AG08395 (cell line): ENCODE data around the gene KLHL26.

ENCODE experiments used
- DNase-seq: peaks from one replicate; pipeline ENCODE4 v3.0.0; 2012; ENCODE audit warnings: mixed read lengths, low spot score

The KLHL26 gene

GRCh38 chr19:18647371-18647767 lies 10.5 kb downstream of the KLHL26 start:
- no peak for DNase-seq

- DNase-seq = no peak
These were observed 11.0 kb downstream of the KLHL26 start for GRCh38 chr19:18647807-18648206.

GRCh38 chr19:18648973-18649315 lies 12.1 kb downstream of the KLHL26 start:
- peak; percentile 41 for DNase-seq

GRCh38 chr19:18649371-18650020 lies 12.7 kb downstream of the KLHL26 start:
- DNase-seq = peak; percentile 34

GRCh38 chr19:18650021-18650390 lies 13.2 kb downstream of the KLHL26 start:
- DNase-seq = peak; percentile 46

- peak; percentile 77 for DNase-seq
These were observed 13.7 kb downstream of the KLHL26 start for GRCh38 chr19:18650468-18651041.

- no peak for DNase-seq
These were observed 14.5 kb downstream of the KLHL26 start for GRCh38 chr19:18651300-18651699.

GRCh38 chr19:18651733-18652132 lies 14.9 kb downstream of the KLHL26 start:
- no peak for DNase-seq

- DNase-seq = no peak
These were observed 17.0 kb downstream of the KLHL26 start for GRCh38 chr19:18653853-18654252.

GRCh38 chr19:18654469-18654868 lies 17.6 kb downstream of the KLHL26 start:
- DNase-seq = no peak

- no peak for DNase-seq
These were observed 18.5 kb downstream of the KLHL26 start for GRCh38 chr19:18655173-18655844.

GRCh38 chr19:18656337-18657086 lies 19.7 kb downstream of the KLHL26 start:
- DNase-seq = no peak

GRCh38 chr19:18657590-18658365 lies 20.9 kb downstream of the KLHL26 start:
- DNase-seq = peak; percentile 28

GRCh38 chr19:18658366-18658855 lies 21.6 kb downstream of the KLHL26 start:
- no peak for DNase-seq

GRCh38 chr19:18659281-18660050 lies 22.6 kb downstream of the KLHL26 start:
- DNase-seq = peak; percentile 48

GRCh38 chr19:18660051-18660910 lies 23.5 kb downstream of the KLHL26 start:
- peak; percentile 32 for DNase-seq

GRCh38 chr19:18660939-18661670 lies 24.3 kb downstream of the KLHL26 start:
- DNase-seq = no peak

- DNase-seq = no peak
These were observed 26.3 kb downstream of the KLHL26 start for GRCh38 chr19:18662972-18663732.
